GM12878 (cell line): ENCODE results near the gene KDM4C. TPM values are rescaled to one million over a fixed set of nuclear protein-coding genes. Genes with fewer than 3 reads are reported as not detected.

Source experiments
- ATAC-seq: fragments of 200-7000 bp; cut with Tn5 transposase; 3 replicates; pipeline ENCODE4 v1.9.1; 2020; ENCODE audit warnings: mild to moderate bottlenecking, moderate library complexity
- BruUV-seq: library from RNA; stranded (reverse); fragments of 400-500 nt; replicated peaks from 2 replicates; lab custom pipeline; 2021; lab: Mats Ljungman, UMichigan
- CTCF ChIA-PET: fragments of 300-600 bp; sonication (Branson Sonifier 250); formaldehyde crosslinking; extraction: SDS; loops from one replicate; lab custom pipeline; 2021; ENCODE audit warnings: inconsistent platforms; lab: Yijun Ruan, JAX
- POLR2A ChIA-PET: fragments of 350-600 bp; formaldehyde crosslinking; extraction: SDS; loops from one replicate; lab custom pipeline; 2021; ENCODE audit warnings: inconsistent platforms; lab: Charles Lee
- RAD21 ChIA-PET: fragments of 300-600 bp; sonication (Branson Sonifier 250); formaldehyde crosslinking; loops from one replicate; lab custom pipeline; 2023; ENCODE audit warnings: antibody characterized with exemption; ENCODE audit not compliant: unreplicated experiment; lab: Charles Lee
- SMC1A ChIA-PET: fragments of 300-600 bp; sonication (Branson Sonifier 250); formaldehyde crosslinking; loops from one replicate; lab custom pipeline; 2023; ENCODE audit not compliant: unreplicated experiment, uncharacterized antibody; lab: Charles Lee
- DNase-seq: peaks from one replicate; pipeline ENCODE4 v3.0.0-alpha.2; 2011; ENCODE audit warnings: low read depth, low spot score
- FAIRE-seq: peaks from 3 replicates; lab custom pipeline; 2011; peaks lifted over from hg19 to GRCh38; lab: Jason Lieb, UNC
- H2AFZ ChIP-seq: 2 replicates; pipeline ENCODE4 v1.6.0; 2011; ENCODE audit warnings: low read depth, low read length, control low read depth; ENCODE audit not compliant: control insufficient read depth
- H3K27ac ChIP-seq: 2 replicates; pipeline ENCODE4 v1.5.1; 2011; ENCODE audit warnings: control low read depth; ENCODE audit not compliant: control insufficient read depth, insufficient read depth
- H3K27me3 ChIP-seq, 2 experiments: replicated peaks in 1 of 2; 2 replicates each; pipeline versions ENCODE4 v1.6.0 to v1.6.1; 2011; ENCODE audit warnings: low read length in 1 of 2; ENCODE audit not compliant: control insufficient read depth in 2 of 2, insufficient read depth in 2 of 2
- H3K36me3 ChIP-seq, 2 experiments: 2 replicates each; pipeline ENCODE4 v1.5.1; 2011; ENCODE audit warnings: low read length in 1 of 2; ENCODE audit not compliant: control insufficient read depth in 2 of 2, insufficient read depth in 2 of 2
- H3K4me1 ChIP-seq: 2 replicates; pipeline ENCODE4 v1.6.1; 2011; ENCODE audit warnings: mild to moderate bottlenecking, low read length, moderate library complexity, mixed read lengths; ENCODE audit not compliant: control insufficient read depth, insufficient read depth
- H3K4me2 ChIP-seq: 2 replicates; pipeline ENCODE4 v1.6.0; 2011; ENCODE audit warnings: control low read depth; ENCODE audit not compliant: control insufficient read depth, insufficient read depth
- H3K4me3 ChIP-seq: fragments of 200-600 bp; sonication (generic); 2 replicates; pipeline ENCODE4 v1.5.1; 2016
- H3K79me2 ChIP-seq: 2 replicates; pipeline ENCODE4 v1.6.0; 2011; ENCODE audit warnings: low read length; ENCODE audit not compliant: control insufficient read depth, insufficient read depth
- H3K9ac ChIP-seq: 2 replicates; pipeline ENCODE4 v1.8.0; 2011; ENCODE audit warnings: low read length, control low read depth, mixed read lengths; ENCODE audit not compliant: control insufficient read depth, insufficient read depth
- H3K9me3 ChIP-seq: replicated peaks from 3 replicates; pipeline ENCODE4 v1.5.1; 2011; ENCODE audit warnings: mild to moderate bottlenecking, low read length; ENCODE audit not compliant: control insufficient read depth, insufficient read depth
- H4K20me1 ChIP-seq: 2 replicates; pipeline ENCODE4 v1.6.0; 2011; ENCODE audit not compliant: control insufficient read depth, insufficient read depth
- BMI1 ChIP-seq: fragments of 450-650 bp; IDR thresholded peaks from 2 replicates; pipeline ENCODE4 v1.6.1; 2016; ENCODE audit warnings: mild to moderate bottlenecking, moderate library complexity, borderline replicate concordance
- CHD1 ChIP-seq: IDR thresholded peaks from 2 replicates; pipeline ENCODE4 v1.6.1; 2012; ENCODE audit warnings: low read depth, low read length, improper control_type of control experiment
- CUX1 ChIP-seq: IDR thresholded peaks from 2 replicates; pipeline ENCODE4 v1.6.1; 2012; ENCODE audit warnings: improper control_type of control experiment, low read depth, low read length; ENCODE audit not compliant: insufficient replicate concordance
- E2F8 ChIP-seq: fragments of 450-650 bp; IDR thresholded peaks from 2 replicates; pipeline ENCODE4 v1.6.1; 2018; ENCODE audit warnings: mild to moderate bottlenecking, low read depth, moderate library complexity; ENCODE audit not compliant: partially characterized antibody
- EP300 ChIP-seq, 2 experiments: fragments of 150-350 bp in 1 of 2; IDR thresholded peaks; 2 replicates each; pipeline ENCODE4 v1.6.1; 2011 to 2012; ENCODE audit warnings: low read depth in 2 of 2, low read length in 2 of 2, borderline replicate concordance in 1 of 2, improper control_type of control experiment in 1 of 2, inconsistent platforms in 1 of 2; ENCODE audit not compliant: control insufficient read depth in 1 of 2
- MEF2A ChIP-seq: IDR thresholded peaks from 2 replicates; pipeline ENCODE4 v1.6.1; 2011; ENCODE audit warnings: low read depth, mild to moderate bottlenecking, low read length, moderate library complexity; ENCODE audit not compliant: insufficient read depth
- MYC ChIP-seq: IDR thresholded peaks from 2 replicates; pipeline ENCODE4 v1.6.1; 2011; ENCODE audit warnings: mild to moderate bottlenecking, low read length, moderate library complexity, inconsistent platforms; ENCODE audit not compliant: insufficient read depth, insufficient replicate concordance, insufficient read length, severe bottlenecking
- REST ChIP-seq: IDR thresholded peaks from 2 replicates; pipeline ENCODE4 v1.6.1; 2012; ENCODE audit warnings: mild to moderate bottlenecking, low read depth, low read length
- STAT1 ChIP-seq: fragments of 450-650 bp; conservative IDR thresholded peaks from 2 replicates; pipeline ENCODE4 v1.6.1; 2014; ENCODE audit warnings: antibody characterized with exemption, mild to moderate bottlenecking
- ZBED1 ChIP-seq: IDR thresholded peaks from 2 replicates; pipeline ENCODE4 v1.6.1; 2016; ENCODE audit warnings: borderline replicate concordance
- WGBS: methylation state at CpG from one replicate; pipeline ENCODE4 v1.1.6; 2016; ENCODE audit warnings: low lambda C conversion rate; ENCODE audit not compliant: insufficient replicate concordance, insufficient coverage; ENCODE audit errors: missing lambda C conversion rate; 5-methylcytosine and 5-hydroxymethylcytosine counted together
- in situ Hi-C: fragments of 300-500 bp; cut with MboI; formaldehyde crosslinking; loops from 9 replicates; pipeline ENCODE4 v1.14.3; 2018; ENCODE audit warnings: mixed read lengths
- intact Hi-C: fragments of 100-400 bp; cut with micrococcal nuclease; formaldehyde crosslinking; loops from one replicate; pipeline ENCODE4 v1.14.2; 2022; ENCODE audit not compliant: unreplicated experiment
- polyA plus RNA-seq, 11 experiments: library from polyadenylated mRNA; depleted of rRNA in 4 of 11; unstranded in 6 of 11; stranded (reverse) in 5 of 11; fragments of >200 nt; fragmentation: Nextera tagmentation in 4 of 11; fragmentation: Illumina TruSeq in 1 of 11; extraction: Ambion mirVana in 4 of 11; extraction: Trizol in 1 of 11; gene quantifications; 1 replicate in 1 of 11; 2 replicates in 10 of 11; pipeline versions ENCODE4 v1.2.1 to v1.2.3, GENCODE V29; 2011 to 2016; ENCODE audit warnings: inconsistent platforms in 2 of 11, missing spikeins in 2 of 11, low read depth in 1 of 11
- total RNA-seq, 4 experiments: library from RNA; depleted of rRNA in 3 of 4; stranded (reverse); fragments of >200 nt in 3 of 4; fragmentation: Illumina TruSeq in 1 of 4; extraction: Trizol in 1 of 4; gene quantifications; 2 replicates each; pipeline versions ENCODE4 v1.2.1 to v1.2.3, GENCODE V29; 2013 to 2021

KDM4C gene
- total and polyA plus RNA-seq, 10 of the 15 experiments (the other 5 are each of a cell fraction or from before 2014, with no cell fraction given) = 6.8 to 41.2 (median 20.1) TPM

GRCh38 chr9:6819529-6819928, 61.8 kb downstream of the KDM4C start:
- SMC1A ChIA-PET = interaction anchor here (1.8 kb wide), 1 partner anchor 8 kb away, joined by 8 read pairs; no protein-coding TSS in a partner anchor
- Histone ChIP-seq H3K9me3 (no peaks in the 10 kb centered on the region; the same call in 2 of the 3 replicates), H3K4me3 (no peak overlapping the region), H2AFZ (no peak overlapping the region), H3K79me2 (no peaks in the 10 kb centered on the region), H3K4me1 (no peaks in the 10 kb centered on the region), H3K27ac (no peak overlapping the region), H4K20me1 (no peaks in the 10 kb centered on the region), H3K36me3 (peaks cover 0 to 2% of the 10 kb centered on the region in 2 experiments; a peak in 1 of 4 replicates), H3K27me3 (no peaks in the 10 kb centered on the region), H3K9ac (no peak overlapping the region), H3K4me2 (no peak overlapping the region)
- no peak for DNase-seq
- no peak for ATAC-seq
- in situ Hi-C loops = no loop called here
- RAD21 ChIA-PET = no interaction called here
- POLR2A ChIA-PET = interaction anchor here (1.3 kb wide), 1 partner anchor 62 kb away, joined by 3 read pairs; the partner anchor contains the start of gene KDM4C
- FAIRE-seq = no peak
- 98% methylated on average over 3 of the region's 3 CpGs for WGBS
- no TSS peak for BruUV-seq
- TF ChIP-seq E2F8 (no peak), MYC (no peak), BMI1 (no peak), ZBED1 (no peak), CHD1 (no peak), STAT1 (no peak), EP300 (IDR thresholded peaks at IDR 0.05; ENCODE audit: borderline replicate concordance in 1 of 2, control insufficient read depth in 1 of 2, low read depth in 2 of 2, low read length in 2 of 2) (no peak), MEF2A (no peak), CUX1 (no peak), REST (no peak)
- CTCF ChIA-PET = interaction anchor here (1.5 kb wide), 1 partner anchor 10 kb away, joined by 5 read pairs; no protein-coding TSS in a partner anchor
- intact Hi-C loops = loop anchor here (2.0 kb wide), 1 partner anchor 15 kb away; no protein-coding TSS in a partner anchor
